ENCODE data around the gene C3orf20.
A peak's percentile ranks its signal among the peaks of the same experiment; 100 is the strongest.

C3orf20 gene

DNA sequence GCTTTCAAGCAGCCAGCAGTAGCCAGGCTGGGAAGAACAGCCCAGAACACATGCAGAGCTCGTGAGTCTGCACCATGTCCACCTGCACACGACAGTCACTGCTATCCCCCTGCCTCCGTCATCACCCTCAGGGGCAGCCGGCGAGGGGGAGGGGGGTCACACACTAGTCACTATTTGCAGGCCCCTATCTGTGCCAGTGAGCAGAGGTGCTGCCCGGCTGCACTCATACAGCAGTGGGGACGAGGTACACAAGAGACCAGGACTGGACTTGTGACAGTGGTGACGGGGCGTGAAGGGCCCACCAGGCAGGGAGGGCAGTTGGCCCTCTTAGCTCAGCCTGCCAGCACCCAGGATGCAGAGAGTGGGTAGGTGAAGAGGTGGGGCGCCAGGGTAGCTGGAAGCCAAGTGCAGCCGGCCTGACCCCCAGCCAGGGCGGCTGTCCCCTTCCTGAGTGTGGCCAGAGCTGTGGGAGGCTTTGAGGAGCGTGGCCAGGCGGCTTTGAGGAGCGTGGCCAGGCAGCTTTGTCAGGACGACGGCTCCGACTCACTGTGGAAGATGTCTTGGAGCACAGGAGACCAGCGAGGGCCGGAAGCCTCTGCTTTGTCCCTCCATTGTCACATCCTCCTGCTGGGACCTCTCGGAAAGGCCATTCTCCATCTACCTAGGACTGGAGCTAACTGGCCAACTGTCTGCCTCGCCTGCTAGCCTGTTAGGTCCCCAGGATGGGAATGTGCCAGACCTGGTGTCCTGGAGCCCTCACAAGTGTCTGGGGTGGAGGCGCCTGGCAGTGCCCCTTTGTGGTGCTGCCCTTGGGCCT is 91.7 kb downstream of the C3orf20 start:
- peaks cover 0 to 8% (median 7%) of the 10 kb centered on the region in 4 experiments for H3K4me1 ChIP-seq (ENCODE audit: control extremely low read depth in 1 of 4, control insufficient read depth in 4 of 4, insufficient read depth in 4 of 4, low read length in 3 of 4)
- H3K36me3 ChIP-seq (ENCODE audit: control insufficient read depth in 4 of 4, insufficient read depth in 4 of 4, low read length in 3 of 4), result no peaks in the 10 kb centered on the region
- no peak overlapping the region for H3K27ac ChIP-seq (ENCODE audit: insufficient read depth in 1 of 2, low read depth in 1 of 2, low read length in 2 of 2, poor library complexity in 1 of 2, severe bottlenecking in 2 of 2)
- no peaks in the 10 kb centered on the region for H3K9me3 ChIP-seq (ENCODE audit: control extremely low read depth in 1 of 5, control insufficient read depth in 4 of 5, insufficient read depth in 2 of 5, low read depth in 1 of 5, low read length in 4 of 5)
- ChIA-PET CTCF (interaction anchor here (1.2 to 2.5 kb wide), 5 partner anchors 8 to 94 kb away, joined by 3 to 11 read pairs (median 3); no protein-coding TSS in a partner anchor), POLR2A (interaction anchor here (0.6 kb wide), 1 partner anchor 24 kb away, joined by 6 read pairs; no protein-coding TSS in a partner anchor)
- H3K4me3 ChIP-seq (ENCODE audit: control insufficient read depth in 1 of 7, extremely low read depth in 1 of 7, insufficient read depth in 4 of 7, low read depth in 2 of 7, low read length in 6 of 7), result no peak overlapping the region
- DNase-seq, result no peak
- H3K27me3 ChIP-seq (replicated peaks in 2 of 5; ENCODE audit: control insufficient read depth in 4 of 5, insufficient read depth in 5 of 5, low read length in 4 of 5), result no peaks in the 10 kb centered on the region
- 93% methylated on average over 22 of the region's 23 CpGs for WGBS (ENCODE audit: insufficient coverage)

DNA sequence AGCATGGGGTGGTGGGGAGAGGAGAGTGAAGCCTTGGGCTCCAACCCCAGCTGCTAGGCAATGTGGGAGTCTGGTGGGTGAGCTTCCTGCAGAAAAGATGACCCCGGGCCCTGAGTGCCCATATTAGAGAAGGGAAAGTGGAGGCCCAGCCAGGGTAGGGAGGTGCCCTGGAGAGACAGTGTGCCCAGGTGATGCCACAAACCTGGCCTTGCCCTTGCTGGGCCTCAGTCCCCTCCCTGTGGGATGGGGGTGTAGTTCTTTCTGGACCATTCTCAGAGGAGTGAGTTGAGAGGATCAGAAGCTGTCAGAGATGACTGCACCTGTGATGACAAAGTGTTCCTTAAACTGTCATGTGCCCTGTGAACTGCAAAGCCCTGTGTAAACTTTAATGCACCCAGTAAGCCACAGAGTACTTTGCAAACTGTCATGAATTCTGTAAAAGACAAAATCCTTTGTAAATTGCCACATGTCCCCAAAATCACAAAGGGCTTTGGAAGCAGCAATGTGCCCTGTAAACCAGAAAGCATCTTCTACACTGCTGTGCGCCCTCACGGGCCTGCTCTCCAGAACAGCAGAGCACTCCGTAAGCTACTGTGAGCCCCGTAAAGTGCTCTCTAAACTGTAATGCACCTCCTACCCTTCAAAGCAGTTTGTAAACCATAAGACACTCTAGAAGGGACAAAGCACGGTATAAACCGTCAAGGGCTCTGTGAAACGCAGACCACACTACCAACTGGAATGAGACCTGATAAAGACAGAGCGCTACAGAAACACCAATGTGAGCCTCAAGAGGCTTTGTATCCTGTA is 92.5 kb downstream of the C3orf20 start:
- Histone ChIP-seq H3K4me3 (ENCODE audit: control insufficient read depth in 1 of 7, extremely low read depth in 1 of 7, insufficient read depth in 4 of 7, low read depth in 2 of 7, low read length in 6 of 7) (no peak overlapping the region), H3K36me3 (ENCODE audit: control insufficient read depth in 4 of 4, insufficient read depth in 4 of 4, low read length in 3 of 4) (no peaks in the 10 kb centered on the region), H3K9me3 (ENCODE audit: control extremely low read depth in 1 of 5, control insufficient read depth in 4 of 5, insufficient read depth in 2 of 5, low read depth in 1 of 5, low read length in 4 of 5) (no peaks in the 10 kb centered on the region), H3K4me1 (ENCODE audit: control extremely low read depth in 1 of 4, control insufficient read depth in 4 of 4, insufficient read depth in 4 of 4, low read length in 3 of 4) (peaks cover 0 to 8% (median 0%) of the 10 kb centered on the region in 4 experiments), H3K27me3 (replicated peaks in 2 of 5; ENCODE audit: control insufficient read depth in 4 of 5, insufficient read depth in 5 of 5, low read length in 4 of 5) (no peaks in the 10 kb centered on the region), H3K27ac (ENCODE audit: insufficient read depth in 1 of 2, low read depth in 1 of 2, low read length in 2 of 2, poor library complexity in 1 of 2, severe bottlenecking in 2 of 2) (no peak overlapping the region)
- 94% methylated on average over 7 of the region's 9 CpGs for WGBS (ENCODE audit: insufficient coverage)
- CTCF ChIA-PET, result interaction anchor here (1.0 to 6.2 kb wide), 6 partner anchors 13 to 95 kb away, joined by 3 to 29 read pairs (median 4); no protein-coding TSS in a partner anchor
- POLR2A ChIA-PET, result no interaction called here
- peak in 2 of 3 donors; percentile 26 to 48 for DNase-seq

DNA sequence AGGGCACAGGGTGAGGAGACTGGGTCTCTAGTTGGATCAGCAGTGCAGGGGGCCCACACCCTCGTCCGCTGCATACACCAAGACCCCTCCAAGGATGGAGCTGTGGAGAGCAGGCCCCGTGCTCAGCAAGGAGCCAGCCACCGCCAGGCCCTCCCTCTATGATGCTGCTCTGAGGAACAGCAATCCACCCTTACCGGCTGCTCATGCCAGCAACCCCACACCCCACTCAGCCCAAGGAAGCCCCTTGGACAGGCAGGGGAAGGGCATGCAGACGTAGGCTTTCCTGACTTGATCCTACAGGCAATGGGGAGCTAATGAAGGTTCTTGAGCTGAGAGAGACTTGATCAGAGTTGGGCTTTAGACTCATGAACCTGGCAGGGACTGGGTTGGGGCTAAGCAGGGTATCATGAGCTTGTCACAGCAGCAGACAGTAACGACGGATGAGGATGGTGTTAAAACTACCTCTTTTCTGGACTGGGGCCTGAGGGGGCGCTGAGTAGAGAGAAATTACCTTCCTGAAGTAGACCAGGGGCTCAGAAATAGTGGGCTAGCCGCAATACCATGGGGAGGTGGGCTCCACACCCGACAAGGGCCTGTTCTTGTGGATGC is 93.3 kb downstream of the C3orf20 start:
- Histone ChIP-seq H3K27me3 (replicated peaks in 2 of 5; ENCODE audit: control insufficient read depth in 4 of 5, insufficient read depth in 5 of 5, low read length in 4 of 5) (no peaks in the 10 kb centered on the region), H3K36me3 (ENCODE audit: control insufficient read depth in 4 of 4, insufficient read depth in 4 of 4, low read length in 3 of 4) (no peaks in the 10 kb centered on the region), H3K9me3 (ENCODE audit: control extremely low read depth in 1 of 5, control insufficient read depth in 4 of 5, insufficient read depth in 2 of 5, low read depth in 1 of 5, low read length in 4 of 5) (no peaks in the 10 kb centered on the region), H3K4me1 (ENCODE audit: control extremely low read depth in 1 of 4, control insufficient read depth in 4 of 4, insufficient read depth in 4 of 4, low read length in 3 of 4) (peaks cover 0 to 15% (median 2%) of the 10 kb centered on the region in 4 experiments), H3K4me3 (ENCODE audit: control insufficient read depth in 1 of 7, extremely low read depth in 1 of 7, insufficient read depth in 4 of 7, low read depth in 2 of 7, low read length in 6 of 7) (no peak overlapping the region), H3K27ac (ENCODE audit: insufficient read depth in 1 of 2, low read depth in 1 of 2, low read length in 2 of 2, poor library complexity in 1 of 2, severe bottlenecking in 2 of 2) (no peak overlapping the region)
- ChIA-PET CTCF (interaction anchor here (1.0 to 6.2 kb wide), 3 partner anchors 12 to 95 kb away, joined by 3 to 29 read pairs (median 4); no protein-coding TSS in a partner anchor), POLR2A (no interaction called here)
- no peak for DNase-seq
- 91% methylated on average over 11 of the region's 11 CpGs for WGBS (ENCODE audit: insufficient coverage)

DNA sequence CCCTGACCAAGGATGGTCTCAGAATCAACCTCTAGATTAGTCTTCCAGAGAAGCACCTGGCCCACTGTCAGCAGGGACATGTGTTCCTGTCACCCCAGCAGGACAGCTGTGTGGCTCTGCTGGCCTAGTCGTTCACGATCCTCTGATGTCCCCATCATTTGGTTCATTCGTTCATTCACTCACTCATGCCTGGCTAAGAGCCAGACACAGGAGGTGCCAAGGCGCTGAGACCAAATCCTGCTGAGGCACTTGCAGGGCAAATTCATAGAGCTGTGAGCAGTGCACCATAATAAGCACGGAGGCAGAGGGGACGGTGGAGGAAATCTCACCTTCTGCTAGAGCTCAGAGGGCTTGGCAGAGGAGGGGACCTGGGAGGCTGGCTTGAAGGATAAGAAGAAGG is 93.9 kb downstream of the C3orf20 start:
- no peaks in the 10 kb centered on the region for H3K36me3 ChIP-seq (ENCODE audit: control insufficient read depth in 4 of 4, insufficient read depth in 4 of 4, low read length in 3 of 4)
- POLR2A ChIA-PET, result no interaction called here
- CTCF ChIA-PET, result interaction anchor here (0.9 to 6.2 kb wide), 2 partner anchors 12 to 78 kb away, joined by 3 to 29 read pairs; no protein-coding TSS in a partner anchor
- H3K4me3 ChIP-seq (ENCODE audit: control insufficient read depth in 1 of 7, extremely low read depth in 1 of 7, insufficient read depth in 4 of 7, low read depth in 2 of 7, low read length in 6 of 7), result no peak overlapping the region
- peaks cover 0 to 15% (median 2%) of the 10 kb centered on the region in 4 experiments for H3K4me1 ChIP-seq (ENCODE audit: control extremely low read depth in 1 of 4, control insufficient read depth in 4 of 4, insufficient read depth in 4 of 4, low read length in 3 of 4)
- DNase-seq, result no peak
- no peaks in the 10 kb centered on the region for H3K9me3 ChIP-seq (ENCODE audit: control extremely low read depth in 1 of 5, control insufficient read depth in 4 of 5, insufficient read depth in 2 of 5, low read depth in 1 of 5, low read length in 4 of 5)
- WGBS (ENCODE audit: insufficient coverage), result 100% methylated on average over 5 of the region's 6 CpGs
- H3K27ac ChIP-seq (ENCODE audit: insufficient read depth in 1 of 2, low read depth in 1 of 2, low read length in 2 of 2, poor library complexity in 1 of 2, severe bottlenecking in 2 of 2), result no peak overlapping the region
- no peaks in the 10 kb centered on the region for H3K27me3 ChIP-seq (replicated peaks in 2 of 5; ENCODE audit: control insufficient read depth in 4 of 5, insufficient read depth in 5 of 5, low read length in 4 of 5)

DNA sequence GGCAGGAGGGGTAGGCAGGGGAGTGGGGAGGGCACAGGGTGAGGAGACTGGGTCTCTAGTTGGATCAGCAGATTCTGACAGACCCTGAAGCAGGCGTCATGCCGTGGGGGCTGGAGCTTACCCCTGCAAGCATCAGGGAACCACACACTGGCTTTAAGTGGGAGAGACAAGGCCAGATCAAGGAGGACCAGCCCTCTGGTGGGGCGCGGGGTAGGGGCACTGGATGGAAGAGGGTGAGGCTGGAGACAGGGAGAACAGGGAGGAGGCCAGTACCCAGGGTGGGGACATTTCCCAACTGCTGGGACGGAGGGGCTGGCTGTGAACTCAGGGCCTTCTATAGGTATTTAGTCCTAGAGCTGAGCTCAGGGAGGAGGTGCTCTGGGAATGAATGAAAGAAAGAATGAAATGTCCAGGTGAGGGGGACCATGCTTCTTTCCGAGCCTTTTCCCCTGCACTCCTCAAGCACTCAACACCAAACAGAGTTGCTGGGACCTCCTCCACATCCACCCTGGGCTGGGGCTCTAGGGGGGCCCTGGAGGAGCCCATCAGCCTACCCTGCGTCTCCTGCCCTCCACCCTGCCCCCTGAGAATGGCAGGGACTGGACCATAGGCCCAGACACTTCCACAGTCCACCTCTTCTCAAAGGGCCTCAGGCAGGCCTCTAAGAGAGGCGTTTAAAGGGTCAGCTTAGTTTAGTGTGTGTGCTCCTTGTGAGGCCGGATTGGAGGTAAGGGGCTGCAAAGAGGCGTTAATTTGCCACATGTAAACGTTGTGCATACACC is 94.8 kb downstream of the C3orf20 start:
- H3K27me3 ChIP-seq (replicated peaks in 2 of 5; ENCODE audit: control insufficient read depth in 4 of 5, insufficient read depth in 5 of 5, low read length in 4 of 5), result no peaks in the 10 kb centered on the region
- no peaks in the 10 kb centered on the region for H3K9me3 ChIP-seq (ENCODE audit: control extremely low read depth in 1 of 5, control insufficient read depth in 4 of 5, insufficient read depth in 2 of 5, low read depth in 1 of 5, low read length in 4 of 5)
- CTCF ChIA-PET, result interaction anchor here (0.9 to 6.2 kb wide), 3 partner anchors 11 to 79 kb away, joined by 3 to 29 read pairs (median 4); no protein-coding TSS in a partner anchor
- H3K4me1 ChIP-seq (ENCODE audit: control extremely low read depth in 1 of 4, control insufficient read depth in 4 of 4, insufficient read depth in 4 of 4, low read length in 3 of 4), result peaks cover 0 to 15% (median 2%) of the 10 kb centered on the region in 4 experiments
- H3K36me3 ChIP-seq (ENCODE audit: control insufficient read depth in 4 of 4, insufficient read depth in 4 of 4, low read length in 3 of 4), result no peaks in the 10 kb centered on the region
- POLR2A ChIA-PET, result no interaction called here
- 100% methylated on average over 8 of the region's 11 CpGs for WGBS (ENCODE audit: insufficient coverage)
- H3K27ac ChIP-seq (ENCODE audit: insufficient read depth in 1 of 2, low read depth in 1 of 2, low read length in 2 of 2, poor library complexity in 1 of 2, severe bottlenecking in 2 of 2), result no peak overlapping the region
- DNase-seq, result no peak
- no peak overlapping the region for H3K4me3 ChIP-seq (ENCODE audit: control insufficient read depth in 1 of 7, extremely low read depth in 1 of 7, insufficient read depth in 4 of 7, low read depth in 2 of 7, low read length in 6 of 7)

DNA sequence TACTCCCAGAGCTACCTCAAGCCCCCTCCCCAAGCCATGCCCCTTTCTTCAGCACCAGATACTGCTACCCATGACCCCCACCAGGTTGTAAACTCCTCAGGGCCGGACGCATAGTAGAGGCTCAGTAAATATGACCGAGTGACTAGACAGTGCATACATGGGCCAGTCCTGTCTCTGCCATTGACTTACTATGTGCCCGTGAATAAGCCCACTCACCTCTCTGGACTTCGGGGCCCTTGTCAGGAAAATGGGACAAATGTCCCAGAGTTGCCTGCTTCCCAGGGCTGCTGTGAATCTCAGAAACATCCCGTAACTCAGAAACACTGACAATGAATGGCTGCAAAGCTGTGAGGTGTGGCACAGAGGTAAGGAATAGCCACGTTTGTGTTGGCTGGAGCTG is 95.7 kb downstream of the C3orf20 start:
- WGBS (ENCODE audit: insufficient coverage), result 95% methylated on average over 7 of the region's 7 CpGs
- CTCF ChIA-PET, result interaction anchor here (6.2 kb wide), 1 partner anchor 10 kb away, joined by 29 read pairs; no protein-coding TSS in a partner anchor
- POLR2A ChIA-PET, result no interaction called here
- Histone ChIP-seq H3K36me3 (ENCODE audit: control insufficient read depth in 4 of 4, insufficient read depth in 4 of 4, low read length in 3 of 4) (no peaks in the 10 kb centered on the region), H3K27ac (ENCODE audit: insufficient read depth in 1 of 2, low read depth in 1 of 2, low read length in 2 of 2, poor library complexity in 1 of 2, severe bottlenecking in 2 of 2) (no peak overlapping the region), H3K4me3 (ENCODE audit: control insufficient read depth in 1 of 7, extremely low read depth in 1 of 7, insufficient read depth in 4 of 7, low read depth in 2 of 7, low read length in 6 of 7) (no peak overlapping the region), H3K27me3 (replicated peaks in 2 of 5; ENCODE audit: control insufficient read depth in 4 of 5, insufficient read depth in 5 of 5, low read length in 4 of 5) (no peaks in the 10 kb centered on the region), H3K4me1 (ENCODE audit: control extremely low read depth in 1 of 4, control insufficient read depth in 4 of 4, insufficient read depth in 4 of 4, low read length in 3 of 4) (peaks cover 0 to 11% (median 2%) of the 10 kb centered on the region in 4 experiments), H3K9me3 (ENCODE audit: control extremely low read depth in 1 of 5, control insufficient read depth in 4 of 5, insufficient read depth in 2 of 5, low read depth in 1 of 5, low read length in 4 of 5) (no peaks in the 10 kb centered on the region)
- no peak for DNase-seq

Data from common myeloid progenitor, CD34-positive (primary cell).